ENCODE measurements around the gene HHAT. TPM values are rescaled to one million over a fixed set of nuclear protein-coding genes. Genes with fewer than 3 reads are reported as not detected.

Gene HHAT
- polyA plus RNA-seq, 3 donors, result 1.1 to 1.6 (median 1.5) TPM

- H3K9me3 Mint-ChIP-seq, result no peaks in the 10 kb centered on the region
- WGBS (ENCODE audit: insufficient coverage), result no CpG with 5 or more reads among the region's 2 CpGs
- Histone ChIP-seq H3K79me2 (ENCODE audit: insufficient read depth, low read length) (no peaks in the 10 kb centered on the region), H3K36me3 (replicated peaks in 1 of 2; ENCODE audit: control insufficient read depth in 1 of 2, insufficient read depth in 2 of 2, low read length in 2 of 2) (no peaks in the 10 kb centered on the region), H4K20me1 (ENCODE audit: insufficient read depth, low read length) (no peaks in the 10 kb centered on the region), H3K27me3 (ENCODE audit: control insufficient read depth in 2 of 2, insufficient read depth in 2 of 2, low read length in 2 of 2) (no peaks in the 10 kb centered on the region), H2AFZ (ENCODE audit: insufficient read depth, low read depth, low read length, poor library complexity, severe bottlenecking) (no peak overlapping the region), H3K4me2 (replicated peaks; ENCODE audit: extremely low read depth, low read length, poor library complexity, severe bottlenecking) (no peak overlapping the region), H3K4me1 (ENCODE audit: control insufficient read depth in 1 of 2, insufficient read depth in 2 of 2, low read length in 2 of 2) (peaks cover 18 to 33% of the 10 kb centered on the region in 2 donors), H3K9ac (ENCODE audit: insufficient read depth, low read length, poor library complexity, severe bottlenecking) (no peak overlapping the region), H3K4me3 (replicated peaks in 1 of 3; ENCODE audit: low read depth in 2 of 3, low read length in 3 of 3) (no peak overlapping the region), H3K27ac (ENCODE audit: low read depth in 1 of 2, low read length in 2 of 2) (no peak overlapping the region), H3K9me3 (replicated peaks in 1 of 2; ENCODE audit: control insufficient read depth in 1 of 2, insufficient read depth in 1 of 2, low read length in 2 of 2) (no peaks in the 10 kb centered on the region)
- intact Hi-C loops (cut with micrococcal nuclease), result loop anchor here in 1 of 2 donors (10.0 kb wide), 1 partner anchor 1573 kb away; no protein-coding TSS in a partner anchor
- peaks cover 26% of the 10 kb centered on the region for H3K4me1 Mint-ChIP-seq
- DNase-seq, result no peak
- H3K36me3 Mint-ChIP-seq, result no peaks in the 10 kb centered on the region
- H3K27me3 Mint-ChIP-seq (ENCODE audit: low read depth in 3 of 3), result no peaks in the 10 kb centered on the region
- no peak overlapping the region for H3K4me3 Mint-ChIP-seq
- no peak for TF ChIP-seq CTCF (IDR thresholded peaks at IDR 0.05)
- H3K27ac Mint-ChIP-seq, result peak overlapping the region in 2 of 7 donors; percentile 10 to 39
These were observed 43.2 kb downstream of the HHAT start for GRCh38 chr1:210371916-210372315.

DNA sequence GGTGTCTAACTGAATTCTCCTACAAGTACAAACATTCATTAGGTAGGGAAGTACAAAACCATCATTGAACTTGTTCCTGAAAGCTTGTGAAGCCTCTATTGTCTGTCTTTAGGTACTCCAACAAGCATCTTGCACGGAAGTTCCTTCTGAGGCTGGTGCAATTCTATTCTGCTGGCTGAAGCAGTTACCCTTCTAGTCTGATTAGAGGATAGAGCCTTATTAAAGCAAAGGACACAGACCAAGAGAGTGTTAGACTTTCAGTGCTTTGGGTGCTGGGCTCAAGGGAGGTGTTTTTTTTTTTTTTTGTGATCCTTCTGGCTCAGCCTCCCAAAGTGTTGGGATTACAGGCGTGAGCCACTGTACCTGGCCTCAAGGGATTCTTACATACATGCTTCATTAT is 43.8 kb downstream of the HHAT start:
- no peaks in the 10 kb centered on the region for H3K36me3 ChIP-seq (replicated peaks in 1 of 2; ENCODE audit: control insufficient read depth in 1 of 2, insufficient read depth in 2 of 2, low read length in 2 of 2)
- H3K4me1 Mint-ChIP-seq, result peaks cover 25% of the 10 kb centered on the region
- no peak overlapping the region for H3K4me2 ChIP-seq (replicated peaks; ENCODE audit: extremely low read depth, low read length, poor library complexity, severe bottlenecking)
- WGBS (ENCODE audit: insufficient coverage), result no CpG with 5 or more reads among the region's 2 CpGs
- H3K27ac Mint-ChIP-seq, result peak overlapping the region in 2 of 7 donors; percentile 42 to 79
- no peaks in the 10 kb centered on the region for H3K9me3 Mint-ChIP-seq
- H3K36me3 Mint-ChIP-seq, result no peaks in the 10 kb centered on the region
- H3K79me2 ChIP-seq (ENCODE audit: insufficient read depth, low read length), result no peaks in the 10 kb centered on the region
- TF ChIP-seq CTCF (IDR thresholded peaks at IDR 0.05), result no peak
- H3K9me3 ChIP-seq (replicated peaks in 1 of 2; ENCODE audit: control insufficient read depth in 1 of 2, insufficient read depth in 1 of 2, low read length in 2 of 2), result no peaks in the 10 kb centered on the region
- no peaks in the 10 kb centered on the region for H3K27me3 ChIP-seq (ENCODE audit: control insufficient read depth in 2 of 2, insufficient read depth in 2 of 2, low read length in 2 of 2)
- H3K27ac ChIP-seq (ENCODE audit: low read depth in 1 of 2, low read length in 2 of 2), result peak overlapping the region in 1 of 2 donors; percentile 83
- H3K4me3 ChIP-seq (replicated peaks in 1 of 3; ENCODE audit: low read depth in 2 of 3, low read length in 3 of 3), result no peak overlapping the region
- H3K4me3 Mint-ChIP-seq, result no peak overlapping the region
- no peak for DNase-seq
- no peak overlapping the region for H3K9ac ChIP-seq (ENCODE audit: insufficient read depth, low read length, poor library complexity, severe bottlenecking)
- intact Hi-C loops (cut with micrococcal nuclease), result loop anchor here in 1 of 2 donors (10.0 kb wide), 1 partner anchor 1572 kb away; no protein-coding TSS in a partner anchor
- no peak overlapping the region for H2AFZ ChIP-seq (ENCODE audit: insufficient read depth, low read depth, low read length, poor library complexity, severe bottlenecking)
- no peaks in the 10 kb centered on the region for H4K20me1 ChIP-seq (ENCODE audit: insufficient read depth, low read length)
- no peaks in the 10 kb centered on the region for H3K27me3 Mint-ChIP-seq (ENCODE audit: low read depth in 3 of 3)
- H3K4me1 ChIP-seq (ENCODE audit: control insufficient read depth in 1 of 2, insufficient read depth in 2 of 2, low read length in 2 of 2), result peaks cover 18 to 33% of the 10 kb centered on the region in 2 donors
